ENCODE data around the gene MARF1. TPM values are rescaled to one million over a fixed set of nuclear protein-coding genes. Genes with fewer than 3 reads are reported as not detected.

Gene MARF1
- total and polyA plus RNA-seq, 9 donors = 23.1 to 95.7 (median 71.8) TPM

DNA sequence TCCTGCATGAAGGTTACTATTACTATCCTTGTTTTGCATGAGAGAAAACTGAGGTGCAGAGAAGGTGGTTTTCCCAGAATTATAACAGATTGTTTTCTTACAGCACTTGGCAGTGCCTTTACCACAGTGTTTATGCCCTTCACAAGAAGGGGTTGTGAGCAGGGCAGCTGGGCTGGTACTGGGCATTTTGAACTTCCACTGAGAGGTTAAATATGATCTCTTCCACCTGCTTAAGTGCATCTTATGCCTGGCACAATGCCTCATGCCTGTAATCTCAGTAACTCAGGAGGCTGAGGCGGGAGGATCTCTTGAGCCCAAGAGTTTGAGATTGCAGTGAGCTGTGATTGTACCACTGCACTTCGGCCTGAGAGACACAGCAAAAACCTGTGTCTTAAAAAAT, 43.3 kb upstream of the MARF1 start:
- Histone ChIP-seq H3K9me3 (no peaks in the 10 kb centered on the region), H3K4me3 (no peak overlapping the region), H3K4me1 (ENCODE audit: insufficient read depth) (no peaks in the 10 kb centered on the region), H3K27ac (no peak overlapping the region), H3K36me3 (no peaks in the 10 kb centered on the region), H3K27me3 (no peaks in the 10 kb centered on the region)
- TF ChIP-seq, protein P1, sequence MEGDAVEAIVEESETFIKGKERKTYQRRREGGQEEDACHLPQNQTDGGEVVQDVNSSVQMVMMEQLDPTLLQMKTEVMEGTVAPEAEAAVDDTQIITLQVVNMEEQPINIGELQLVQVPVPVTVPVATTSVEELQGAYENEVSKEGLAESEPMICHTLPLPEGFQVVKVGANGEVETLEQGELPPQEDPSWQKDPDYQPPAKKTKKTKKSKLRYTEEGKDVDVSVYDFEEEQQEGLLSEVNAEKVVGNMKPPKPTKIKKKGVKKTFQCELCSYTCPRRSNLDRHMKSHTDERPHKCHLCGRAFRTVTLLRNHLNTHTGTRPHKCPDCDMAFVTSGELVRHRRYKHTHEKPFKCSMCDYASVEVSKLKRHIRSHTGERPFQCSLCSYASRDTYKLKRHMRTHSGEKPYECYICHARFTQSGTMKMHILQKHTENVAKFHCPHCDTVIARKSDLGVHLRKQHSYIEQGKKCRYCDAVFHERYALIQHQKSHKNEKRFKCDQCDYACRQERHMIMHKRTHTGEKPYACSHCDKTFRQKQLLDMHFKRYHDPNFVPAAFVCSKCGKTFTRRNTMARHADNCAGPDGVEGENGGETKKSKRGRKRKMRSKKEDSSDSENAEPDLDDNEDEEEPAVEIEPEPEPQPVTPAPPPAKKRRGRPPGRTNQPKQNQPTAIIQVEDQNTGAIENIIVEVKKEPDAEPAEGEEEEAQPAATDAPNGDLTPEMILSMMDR (IDR thresholded peaks at IDR 0.05) = no peak
- TF ChIP-seq POLR2A (IDR thresholded peaks at IDR 0.05) (no peak), EP300 (IDR thresholded peaks at IDR 0.05) (no peak)
- no peak for DNase-seq
- WGBS, 3 donors = 93 to 96% (median 94%) methylated on average over 2 of the region's 2 CpGs
- intact Hi-C loops (cut with DNase I) = no loop called here

GRCh38 chr16:15682105-15682570, 39.2 kb upstream of the MARF1 start:
- TF ChIP-seq EP300 (IDR thresholded peaks at IDR 0.05) = no peak
- TF ChIP-seq, protein P1 (IDR thresholded peaks at IDR 0.05) = no peak
- no peak for TF ChIP-seq POLR2A (IDR thresholded peaks at IDR 0.05)
- H3K27ac ChIP-seq = no peak overlapping the region
- H3K4me1 ChIP-seq (ENCODE audit: insufficient read depth) = no peaks in the 10 kb centered on the region
- intact Hi-C loops (cut with DNase I) = no loop called here
- WGBS, 3 donors = 65 to 66% (median 65%) methylated on average over 7 of the region's 7 CpGs
- H3K36me3 ChIP-seq = no peaks in the 10 kb centered on the region
- H3K4me3 ChIP-seq = no peak overlapping the region
- DNase-seq = no peak
- no peaks in the 10 kb centered on the region for H3K27me3 ChIP-seq
- no peaks in the 10 kb centered on the region for H3K9me3 ChIP-seq

DNA sequence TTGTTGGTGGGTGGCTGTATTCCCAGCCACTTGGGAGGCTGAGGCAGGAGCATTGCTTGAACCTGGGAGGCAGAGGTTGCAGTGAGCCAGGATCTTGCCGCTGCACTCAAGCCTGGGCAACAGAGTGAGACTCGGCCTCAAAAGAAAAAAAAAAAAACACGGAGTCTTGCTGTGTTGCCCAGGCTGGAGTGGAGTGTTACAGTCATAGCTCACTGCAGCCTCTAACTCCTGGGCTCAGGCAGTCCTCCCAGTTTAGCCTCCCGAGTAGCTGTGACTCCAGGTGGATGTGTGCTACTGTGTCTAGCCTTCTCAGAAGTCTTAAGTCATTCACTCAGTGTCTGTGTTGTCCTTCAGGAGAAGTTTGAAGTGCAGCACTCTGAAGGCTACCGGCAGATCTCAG, 34.5 kb upstream of the MARF1 start:
- no peak overlapping the region for H3K4me3 ChIP-seq
- H3K4me1 ChIP-seq (ENCODE audit: insufficient read depth) = no peaks in the 10 kb centered on the region
- H3K27me3 ChIP-seq = no peaks in the 10 kb centered on the region
- intact Hi-C loops (cut with DNase I) = no loop called here
- 91 to 96% (median 94%) methylated on average over 5 of the region's 5 CpGs for WGBS, 3 donors
- TF ChIP-seq POLR2A (IDR thresholded peaks at IDR 0.05) (no peak), EP300 (IDR thresholded peaks at IDR 0.05) (no peak)
- TF ChIP-seq, protein P1 (IDR thresholded peaks at IDR 0.05) = no peak
- no peak overlapping the region for H3K27ac ChIP-seq
- no peaks in the 10 kb centered on the region for H3K9me3 ChIP-seq
- DNase-seq = no peak
- no peaks in the 10 kb centered on the region for H3K36me3 ChIP-seq

DNA sequence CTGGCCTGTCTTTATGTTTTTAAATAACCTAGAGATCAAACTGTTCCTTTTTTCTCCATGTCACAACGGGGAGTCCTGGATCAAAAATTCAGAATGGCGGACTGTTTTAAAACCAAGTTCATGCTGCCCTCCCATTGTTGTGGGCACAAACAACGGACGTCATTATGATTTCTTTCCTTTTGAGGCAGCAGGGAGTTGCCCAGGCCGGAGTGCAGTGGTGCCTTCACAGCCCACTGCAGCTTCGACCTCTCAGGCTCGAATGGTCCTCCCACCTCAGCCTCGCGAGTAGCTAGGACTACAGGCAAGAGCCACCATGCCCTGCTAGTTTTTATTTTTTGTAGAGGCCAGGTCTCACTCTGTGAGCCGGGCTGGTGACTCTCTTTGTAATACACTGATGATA, 33.6 kb upstream of the MARF1 start:
- 80 to 84% (median 81%) methylated on average over 10 of the region's 10 CpGs for WGBS, 3 donors
- H3K27ac ChIP-seq = no peak overlapping the region
- no peak for TF ChIP-seq EP300 (IDR thresholded peaks at IDR 0.05)
- TF ChIP-seq, protein P1 (IDR thresholded peaks at IDR 0.05) = no peak
- TF ChIP-seq POLR2A (IDR thresholded peaks at IDR 0.05) = no peak
- H3K4me1 ChIP-seq (ENCODE audit: insufficient read depth) = no peaks in the 10 kb centered on the region
- DNase-seq = no peak
- intact Hi-C loops (cut with DNase I) = no loop called here
- no peak overlapping the region for H3K4me3 ChIP-seq
- no peaks in the 10 kb centered on the region for H3K9me3 ChIP-seq
- no peaks in the 10 kb centered on the region for H3K27me3 ChIP-seq
- H3K36me3 ChIP-seq = no peaks in the 10 kb centered on the region
